Left kidney (tissue), 2 donors: ENCODE measurements around the gene LPIN2. TPM values are rescaled to one million over a fixed set of nuclear protein-coding genes. Genes with fewer than 3 reads are reported as not detected.

Experiments
- DNase-seq: peaks from one replicate; pipeline ENCODE4 v3.0.0-alpha.2; 2013
- polyA plus RNA-seq: library from polyadenylated mRNA; unstranded; fragments of 120-200 nt; gene quantifications from one replicate; pipeline ENCODE4 v1.2.1, GENCODE V29; 2013; ENCODE audit not compliant: insufficient read length

Gene LPIN2
- polyA plus RNA-seq, 1 donor = 37.9 TPM

DNA sequence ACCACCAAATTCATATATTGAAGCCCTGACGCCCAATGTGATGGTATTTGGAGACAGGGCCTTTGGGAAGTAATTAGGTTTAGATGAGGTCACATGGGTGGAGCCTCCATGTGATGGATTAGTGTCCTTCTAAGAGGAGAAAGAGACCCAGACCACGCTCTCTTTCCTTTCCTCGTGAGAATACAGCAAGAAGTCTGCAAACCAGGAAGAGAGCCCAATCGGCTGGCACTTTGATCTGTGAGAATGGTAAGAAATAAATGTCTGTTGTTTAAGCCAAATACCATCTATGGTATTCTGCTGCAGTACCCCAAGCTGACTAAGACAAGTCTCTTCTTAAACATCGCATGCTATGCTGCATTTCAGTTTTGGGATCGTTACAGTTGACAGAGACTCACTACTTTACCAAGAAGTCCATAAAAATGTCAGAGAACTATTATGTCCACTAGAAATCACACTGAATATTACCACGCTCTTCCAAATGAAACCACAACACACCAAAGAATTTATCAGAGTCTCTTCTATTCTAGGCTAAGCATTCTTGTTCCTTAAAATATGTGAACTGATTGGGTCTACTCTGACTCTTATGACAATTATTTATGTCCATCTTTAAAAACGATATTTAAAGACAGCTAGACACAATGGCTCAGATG is 48.5 kb downstream of the LPIN2 start:
- DNase-seq = no peak

Other genes with a start within 250 kb of the LPIN2 start
- gene EMILIN2, start 166.1 kb downstream of the LPIN2 start, polyA plus RNA-seq = 11.8 TPM
- 8.3 TPM for gene MYOM1, start 206.8 kb upstream of the LPIN2 start, polyA plus RNA-seq
- 391 TPM for gene MYL12A, start 234.7 kb upstream of the LPIN2 start, polyA plus RNA-seq
- gene MYL12B, start 249.0 kb upstream of the LPIN2 start, polyA plus RNA-seq = 538 TPM